D721Med (cell line): ENCODE data around the gene POU6F2.

Experiments
- DNase-seq: peaks from one replicate; pipeline ENCODE4 v3.0.0; 2011; ENCODE audit warnings: low spot score; ENCODE audit not compliant: insufficient read length
- FAIRE-seq: peaks from 2 replicates; lab custom pipeline; 2011; peaks lifted over from hg19 to GRCh38; lab: Jason Lieb, UNC
- CTCF ChIP-seq: IDR thresholded peaks from 2 replicates; pipeline ENCODE4 v1.5.1; 2012; ENCODE audit warnings: mild to moderate bottlenecking, control low read depth; ENCODE audit not compliant: insufficient read depth; ENCODE audit errors: missing control alignments

Gene POU6F2

DNA sequence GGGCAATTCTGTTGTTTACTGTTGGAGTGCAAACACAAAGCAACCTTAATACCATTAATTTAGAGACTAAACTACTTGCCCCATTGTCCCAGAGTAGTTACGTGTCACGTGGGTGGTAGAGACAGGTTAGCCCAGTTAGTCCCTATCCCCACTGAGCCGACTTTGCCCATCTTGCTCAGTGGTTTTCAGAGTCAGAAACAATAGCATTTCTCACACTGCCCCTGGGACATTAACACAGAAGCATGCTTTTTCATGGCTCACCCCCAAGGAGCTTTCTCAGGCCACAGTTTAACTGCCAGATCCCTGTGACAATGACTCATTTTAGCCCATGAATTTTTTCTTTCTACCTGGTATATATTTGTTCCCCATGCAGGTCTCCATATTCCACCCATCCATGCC is 271.0 kb downstream of the POU6F2 start:
- no peak for FAIRE-seq
- no peak for TF ChIP-seq CTCF
- no peak for DNase-seq

GRCh38 chr7:39249635-39250152 is 272.0 kb downstream of the POU6F2 start:
- FAIRE-seq (no peak), DNase-seq (no peak)
- no peak for TF ChIP-seq CTCF

GRCh38 chr7:39252916-39253315 is 275.2 kb downstream of the POU6F2 start:
- FAIRE-seq = no peak
- TF ChIP-seq CTCF = no peak

GRCh38 chr7:39259391-39260003 is 281.8 kb downstream of the POU6F2 start:
- DNase-seq = no peak
- no peak for TF ChIP-seq CTCF
- no peak for FAIRE-seq

More at GRCh38 chr7:39252916-39253315, 275.2 kb downstream of the POU6F2 start:
- no peak for DNase-seq

- no peak for TF ChIP-seq CTCF
- peak; percentile 82 for FAIRE-seq
- no peak for DNase-seq
Observed at GRCh38 chr7:39260279-39260844, 282.7 kb downstream of the POU6F2 start.

DNA sequence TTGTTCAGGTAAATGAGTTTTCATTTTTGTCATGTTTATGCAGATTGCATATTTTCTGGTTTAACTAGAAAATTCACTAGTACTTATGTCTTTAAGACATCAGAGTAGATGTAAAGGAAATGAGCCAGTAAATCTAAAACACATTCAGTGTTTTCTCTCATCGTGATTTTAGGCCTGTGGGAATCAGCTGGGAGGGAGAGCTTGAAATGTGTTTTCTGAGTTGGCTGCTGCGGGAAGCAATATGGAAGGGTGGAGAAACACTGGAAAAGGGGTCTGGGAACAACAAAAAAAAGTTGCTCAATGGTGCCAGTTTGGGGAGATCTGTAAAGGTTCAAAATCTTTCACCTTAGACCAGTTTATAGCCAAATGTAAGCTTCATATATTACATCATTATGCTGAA is 284.1 kb downstream of the POU6F2 start:
- DNase-seq = no peak
- TF ChIP-seq CTCF = no peak
- no peak for FAIRE-seq
